CD14-positive monocyte (primary cell): ENCODE data around the gene CEP112. TPM values are rescaled to one million over a fixed set of nuclear protein-coding genes. Genes with fewer than 3 reads are reported as not detected.

Experiments used
- DNase-seq, 3 donors: peaks; one replicate each; pipeline ENCODE4 v3.0.0-alpha.2; 2011 to 2022
- H2AFZ ChIP-seq: 2 replicates; pipeline ENCODE4 v1.6.0; 2012; ENCODE audit warnings: mild to moderate bottlenecking, low read depth, low read length, inconsistent platforms; ENCODE audit not compliant: insufficient read depth, poor library complexity, severe bottlenecking
- H3K27ac ChIP-seq, 2 donors: 1 replicate in 1 of 2; 2 replicates in 1 of 2; pipeline ENCODE4 v1.5.1; 2012 to 2013; ENCODE audit warnings: low read length in 2 of 2, control low read depth in 1 of 2, inconsistent platforms in 1 of 2, low read depth in 1 of 2, mild to moderate bottlenecking in 1 of 2
- H3K27me3 ChIP-seq, 2 donors: one replicate each; pipeline versions ENCODE4 v1.6.0 to v1.6.1; 2011 to 2013; ENCODE audit warnings: low read length in 2 of 2; ENCODE audit not compliant: control insufficient read depth in 2 of 2, insufficient read depth in 2 of 2
- H3K36me3 ChIP-seq, 2 donors: replicated peaks in 1 of 2; 1 replicate in 1 of 2; 2 replicates in 1 of 2; pipeline versions ENCODE4 v1.5.1 to v1.6.1; 2012 to 2013; ENCODE audit warnings: low read length in 2 of 2, control low read depth in 1 of 2, inconsistent platforms in 1 of 2, mild to moderate bottlenecking in 1 of 2; ENCODE audit not compliant: insufficient read depth in 2 of 2, control insufficient read depth in 1 of 2
- H3K4me1 ChIP-seq, 2 donors: 1 replicate in 1 of 2; 2 replicates in 1 of 2; pipeline versions ENCODE4 v1.5.1 to v1.6.1; 2012 to 2013; ENCODE audit warnings: low read length in 2 of 2, control low read depth in 1 of 2, inconsistent platforms in 1 of 2, mild to moderate bottlenecking in 1 of 2, moderate library complexity in 1 of 2; ENCODE audit not compliant: insufficient read depth in 2 of 2, control insufficient read depth in 1 of 2
- H3K4me2 ChIP-seq: replicated peaks from 2 replicates; pipeline ENCODE3; 2012; ENCODE audit warnings: low read length, moderate library complexity, mild to moderate bottlenecking; ENCODE audit not compliant: poor library complexity, severe bottlenecking; ENCODE audit errors: extremely low read depth
- H3K4me3 ChIP-seq, 3 experiments: fragments of 200-600 bp in 1 of 3; sonication (generic) in 1 of 3; replicated peaks in 1 of 3; 1 replicate in 2 of 3; 2 replicates in 1 of 3; pipeline ENCODE4 v1.5.1; 2011 to 2013; ENCODE audit warnings: low read length in 3 of 3, mild to moderate bottlenecking in 3 of 3, control low read depth in 2 of 3, low read depth in 2 of 3, inconsistent platforms in 1 of 3, moderate library complexity in 1 of 3
- H3K79me2 ChIP-seq: 2 replicates; pipeline ENCODE4 v1.6.0; 2012; ENCODE audit warnings: mild to moderate bottlenecking, control low read depth, inconsistent platforms, low read length, moderate library complexity; ENCODE audit not compliant: insufficient read depth
- H3K9ac ChIP-seq: 2 replicates; pipeline ENCODE4 v1.6.0; 2017; ENCODE audit warnings: low read length, mild to moderate bottlenecking; ENCODE audit not compliant: insufficient read depth, poor library complexity, severe bottlenecking
- H3K9me3 ChIP-seq, 2 donors: replicated peaks in 1 of 2; 1 replicate in 1 of 2; 2 replicates in 1 of 2; pipeline versions ENCODE4 v1.5.1 to v1.6.1; 2012 to 2013; ENCODE audit warnings: low read length in 2 of 2, control low read depth in 1 of 2; ENCODE audit not compliant: control insufficient read depth in 1 of 2, insufficient read depth in 1 of 2
- H4K20me1 ChIP-seq: 2 replicates; pipeline ENCODE4 v1.6.0; 2012; ENCODE audit warnings: mild to moderate bottlenecking, low read length, control low read depth, moderate library complexity; ENCODE audit not compliant: insufficient read depth
- H3K27ac Mint-ChIP-seq, 7 donors: one replicate each; pipeline ENCODE4 v1.8.0; 2020; ENCODE audit warnings: mild to moderate bottlenecking in 7 of 7, mixed read lengths in 7 of 7, moderate library complexity in 6 of 7, inconsistent platforms in 2 of 7
- H3K27me3 Mint-ChIP-seq, 3 donors: one replicate each; pipeline ENCODE4 v1.8.0; 2021 to 2022; ENCODE audit warnings: low read depth in 3 of 3, mild to moderate bottlenecking in 3 of 3, mixed read lengths in 3 of 3, moderate library complexity in 3 of 3, inconsistent platforms in 1 of 3
- H3K36me3 Mint-ChIP-seq, 2 donors: one replicate each; pipeline ENCODE4 v1.8.0; 2020; ENCODE audit warnings: mixed read lengths in 2 of 2, inconsistent platforms in 1 of 2, mild to moderate bottlenecking in 1 of 2
- H3K4me1 Mint-ChIP-seq: one replicate; pipeline ENCODE4 v1.8.0; 2020; ENCODE audit warnings: mild to moderate bottlenecking, mixed read lengths
- H3K4me3 Mint-ChIP-seq, 2 donors: one replicate each; pipeline ENCODE4 v1.8.0; 2020; ENCODE audit warnings: mild to moderate bottlenecking in 2 of 2, mixed read lengths in 2 of 2, moderate library complexity in 1 of 2
- H3K9me3 Mint-ChIP-seq, 7 donors: one replicate each; pipeline ENCODE4 v1.8.0; 2020 to 2022; ENCODE audit warnings: mixed read lengths in 7 of 7, mild to moderate bottlenecking in 6 of 7, moderate library complexity in 6 of 7, inconsistent platforms in 2 of 7
- WGBS: methylation state at CpG from one replicate; pipeline ENCODE4 v1.1.5; 2013; ENCODE audit warnings: missing lambda C conversion rate; ENCODE audit not compliant: insufficient coverage; 5-methylcytosine and 5-hydroxymethylcytosine counted together
- intact Hi-C, 2 donors: fragments of 100-400 bp; cut with micrococcal nuclease; formaldehyde crosslinking; loops; one replicate each; pipeline versions ENCODE4 v1.15.0 to v1.15.1; 2023
- polyA plus RNA-seq, 3 donors: library from polyadenylated mRNA; depleted of rRNA in 1 of 3; unstranded in 2 of 3; stranded (reverse) in 1 of 3; fragments of 300-500 nt in 2 of 3; fragments of >200 nt in 1 of 3; fragmentation: Illumina TruSeq in 2 of 3; gene quantifications; 1 replicate in 2 of 3; 2 replicates in 1 of 3; pipeline ENCODE4 v1.2.3, GENCODE V29; 2012 to 2021
- TF ChIP-seq, protein P1 (sequence below): fragments of 200-600 bp; IDR thresholded peaks from one replicate; pipeline ENCODE4 v1.8.0; 2022; ENCODE audit warnings: antibody characterized with exemption, mild to moderate bottlenecking

The CEP112 gene
- polyA plus RNA-seq, 3 donors: 0.10 TPM; not detected in 2

DNA sequence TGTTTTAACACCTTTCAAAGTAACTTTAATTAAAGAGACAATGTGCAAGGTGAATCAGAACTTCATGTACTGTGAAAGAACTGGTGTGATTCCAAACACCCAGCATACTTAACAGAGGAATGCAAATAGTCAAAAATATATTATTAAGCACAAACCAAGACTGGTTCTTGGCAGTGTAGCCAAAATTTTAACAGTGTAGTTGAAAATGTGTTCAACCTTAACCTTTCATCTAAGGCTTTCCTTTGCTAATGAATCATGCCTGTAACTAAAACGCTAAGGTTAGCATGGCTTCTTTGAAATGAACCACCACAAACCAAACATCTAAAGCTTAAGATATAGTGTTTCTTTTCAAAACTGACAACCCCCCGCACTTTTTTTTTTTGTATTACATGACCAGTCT, 484.2 kb downstream of the CEP112 start:
- Histone ChIP-seq H3K36me3 (no peaks in the 10 kb centered on the region), H3K9ac (no peak overlapping the region), H4K20me1 (no peaks in the 10 kb centered on the region), H3K79me2 (no peaks in the 10 kb centered on the region), H3K9me3 (no peaks in the 10 kb centered on the region), H3K4me1 (no peaks in the 10 kb centered on the region), H3K27me3 (no peaks in the 10 kb centered on the region), H2AFZ (no peak overlapping the region), H3K4me2 (no peak overlapping the region), H3K27ac (no peak overlapping the region), H3K4me3 (no peak overlapping the region)
- H3K36me3 Mint-ChIP-seq: no peaks in the 10 kb centered on the region
- no peak overlapping the region for H3K27ac Mint-ChIP-seq
- peaks cover 0 to 7% (median 2%) of the 10 kb centered on the region in 7 donors for H3K9me3 Mint-ChIP-seq
- no peak for DNase-seq
- H3K4me3 Mint-ChIP-seq: no peak overlapping the region
- no peaks in the 10 kb centered on the region for H3K4me1 Mint-ChIP-seq
- WGBS: no CpG with 5 or more reads among the region's 2 CpGs
- intact Hi-C loops: no loop called here
- no peaks in the 10 kb centered on the region for H3K27me3 Mint-ChIP-seq
- TF ChIP-seq, protein P1, sequence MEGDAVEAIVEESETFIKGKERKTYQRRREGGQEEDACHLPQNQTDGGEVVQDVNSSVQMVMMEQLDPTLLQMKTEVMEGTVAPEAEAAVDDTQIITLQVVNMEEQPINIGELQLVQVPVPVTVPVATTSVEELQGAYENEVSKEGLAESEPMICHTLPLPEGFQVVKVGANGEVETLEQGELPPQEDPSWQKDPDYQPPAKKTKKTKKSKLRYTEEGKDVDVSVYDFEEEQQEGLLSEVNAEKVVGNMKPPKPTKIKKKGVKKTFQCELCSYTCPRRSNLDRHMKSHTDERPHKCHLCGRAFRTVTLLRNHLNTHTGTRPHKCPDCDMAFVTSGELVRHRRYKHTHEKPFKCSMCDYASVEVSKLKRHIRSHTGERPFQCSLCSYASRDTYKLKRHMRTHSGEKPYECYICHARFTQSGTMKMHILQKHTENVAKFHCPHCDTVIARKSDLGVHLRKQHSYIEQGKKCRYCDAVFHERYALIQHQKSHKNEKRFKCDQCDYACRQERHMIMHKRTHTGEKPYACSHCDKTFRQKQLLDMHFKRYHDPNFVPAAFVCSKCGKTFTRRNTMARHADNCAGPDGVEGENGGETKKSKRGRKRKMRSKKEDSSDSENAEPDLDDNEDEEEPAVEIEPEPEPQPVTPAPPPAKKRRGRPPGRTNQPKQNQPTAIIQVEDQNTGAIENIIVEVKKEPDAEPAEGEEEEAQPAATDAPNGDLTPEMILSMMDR: no peak

DNA sequence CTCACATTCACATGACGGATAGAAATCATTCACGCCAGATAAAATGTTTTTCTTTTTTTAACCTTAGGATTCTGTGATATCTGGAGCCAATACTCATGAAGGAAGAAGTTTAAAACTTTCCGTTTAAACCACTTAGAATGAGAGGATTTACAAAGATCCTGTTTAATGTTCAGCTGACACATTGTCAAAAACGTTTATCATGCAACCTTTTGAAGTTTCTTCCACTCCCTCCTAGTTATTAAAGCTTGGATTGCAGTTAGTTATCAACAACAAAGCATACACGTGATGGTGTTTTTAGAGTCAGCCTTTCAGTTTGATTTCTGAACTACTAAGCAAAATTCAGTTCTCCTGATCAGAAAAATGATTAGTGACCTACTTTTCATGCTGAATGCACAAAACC, 487.2 kb downstream of the CEP112 start:
- Histone ChIP-seq H3K4me3 (no peak overlapping the region), H3K36me3 (no peaks in the 10 kb centered on the region), H3K9me3 (peaks cover 0 to 5% of the 10 kb centered on the region in 2 donors), H4K20me1 (no peaks in the 10 kb centered on the region), H3K79me2 (no peaks in the 10 kb centered on the region), H3K27me3 (no peaks in the 10 kb centered on the region), H3K27ac (no peak overlapping the region), H3K4me2 (no peak overlapping the region), H3K4me1 (no peaks in the 10 kb centered on the region), H3K9ac (no peak overlapping the region), H2AFZ (no peak overlapping the region)
- WGBS: no CpG with 5 or more reads among the region's 5 CpGs
- intact Hi-C loops: no loop called here
- Mint-ChIP-seq H3K27ac (no peak overlapping the region), H3K4me3 (no peak overlapping the region), H3K4me1 (no peaks in the 10 kb centered on the region), H3K36me3 (no peaks in the 10 kb centered on the region), H3K9me3 (peaks cover 9 to 17% (median 14%) of the 10 kb centered on the region in 7 donors), H3K27me3 (peaks cover 0 to 2% (median 0%) of the 10 kb centered on the region in 3 donors)
- no peak for DNase-seq
- TF ChIP-seq, protein P1: no peak
